HG03097 (cell line): ENCODE results near the gene NR1H2.

Source experiments
- ATAC-seq: cut with Tn5 transposase; IDR thresholded peaks from one replicate; pipeline ENCODE4 v1.9.1; 2021; ENCODE audit not compliant: unreplicated experiment, low FRiP score

Gene NR1H2

DNA sequence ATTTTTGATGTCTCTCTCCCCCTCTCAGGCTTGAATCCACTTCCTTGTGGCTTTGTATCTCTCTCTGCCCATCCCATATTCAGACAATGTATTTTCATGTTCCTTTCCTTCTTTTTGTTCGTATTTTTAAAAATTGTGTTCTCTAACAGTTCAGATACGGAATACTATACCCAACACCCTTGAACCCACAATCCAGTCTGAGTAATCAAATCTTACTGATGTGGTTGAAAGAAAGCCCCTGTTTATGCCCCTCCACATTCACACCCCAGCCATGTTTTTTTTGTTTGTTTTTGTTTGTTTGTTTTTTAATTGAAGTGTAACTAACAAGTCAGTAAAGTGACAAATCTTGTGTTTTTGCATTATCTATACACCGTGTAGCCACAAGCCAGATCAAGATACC is 43.9 kb downstream of the NR1H2 start:
- no peak for ATAC-seq

GRCh38 chr19:50420808-50421207 is 44.6 kb downstream of the NR1H2 start:
- ATAC-seq, result no peak

GRCh38 chr19:50422397-50423278 is 46.4 kb downstream of the NR1H2 start:
- ATAC-seq, result no peak

GRCh38 chr19:50423279-50424113 is 47.2 kb downstream of the NR1H2 start:
- no peak for ATAC-seq

GRCh38 chr19:50425581-50425980 is 49.3 kb downstream of the NR1H2 start:
- ATAC-seq, result no peak

- ATAC-seq, result no peak
These were observed 51.2 kb downstream of the NR1H2 start for GRCh38 chr19:50427318-50427925.

DNA sequence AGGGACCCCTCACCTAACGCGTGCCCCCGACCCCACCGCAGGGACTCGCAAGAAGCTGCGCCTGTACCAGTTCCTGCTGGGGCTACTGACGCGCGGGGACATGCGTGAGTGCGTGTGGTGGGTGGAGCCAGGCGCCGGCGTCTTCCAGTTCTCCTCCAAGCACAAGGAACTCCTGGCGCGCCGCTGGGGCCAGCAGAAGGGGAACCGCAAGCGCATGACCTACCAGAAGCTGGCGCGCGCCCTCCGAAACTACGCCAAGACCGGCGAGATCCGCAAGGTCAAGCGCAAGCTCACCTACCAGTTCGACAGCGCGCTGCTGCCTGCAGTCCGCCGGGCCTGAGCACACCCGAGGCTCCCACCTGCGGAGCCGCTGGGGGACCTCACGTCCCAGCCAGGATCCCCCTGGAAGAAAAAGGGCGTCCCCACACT is 51.8 kb downstream of the NR1H2 start:
- ATAC-seq, result no peak

DNA sequence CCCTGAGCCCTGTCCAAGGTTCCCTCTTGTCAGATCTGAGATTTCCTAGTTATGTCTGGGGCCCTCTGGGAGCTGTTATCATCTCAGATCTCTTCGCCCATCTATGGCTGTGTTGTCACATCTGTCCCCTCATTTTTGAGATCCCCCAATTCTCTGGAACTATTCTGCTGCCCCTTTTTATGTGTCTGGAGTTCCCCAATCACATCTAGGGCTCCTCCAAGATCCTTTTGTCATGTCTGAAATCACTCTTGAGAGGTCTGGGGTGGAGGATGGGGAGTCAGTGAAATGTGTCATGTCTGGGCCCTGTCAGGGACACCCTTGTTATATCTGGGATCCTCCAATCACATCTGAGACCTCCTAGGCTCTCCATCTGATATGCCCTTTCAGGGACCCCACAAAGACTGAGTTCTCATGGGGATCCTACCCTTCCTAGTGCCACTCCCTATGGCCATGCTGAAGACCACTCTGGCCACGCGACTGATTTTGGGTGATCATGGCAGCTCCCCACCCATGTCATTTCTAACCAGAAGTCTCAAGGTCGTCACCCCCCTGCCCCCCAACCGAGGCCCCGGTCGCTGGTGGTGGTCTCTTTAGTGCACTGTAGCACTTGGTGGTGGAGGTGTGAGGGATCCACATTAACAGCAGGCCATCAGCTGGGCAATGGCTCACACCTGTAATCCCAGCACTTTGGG is 52.7 kb downstream of the NR1H2 start:
- ATAC-seq, result no peak

DNA sequence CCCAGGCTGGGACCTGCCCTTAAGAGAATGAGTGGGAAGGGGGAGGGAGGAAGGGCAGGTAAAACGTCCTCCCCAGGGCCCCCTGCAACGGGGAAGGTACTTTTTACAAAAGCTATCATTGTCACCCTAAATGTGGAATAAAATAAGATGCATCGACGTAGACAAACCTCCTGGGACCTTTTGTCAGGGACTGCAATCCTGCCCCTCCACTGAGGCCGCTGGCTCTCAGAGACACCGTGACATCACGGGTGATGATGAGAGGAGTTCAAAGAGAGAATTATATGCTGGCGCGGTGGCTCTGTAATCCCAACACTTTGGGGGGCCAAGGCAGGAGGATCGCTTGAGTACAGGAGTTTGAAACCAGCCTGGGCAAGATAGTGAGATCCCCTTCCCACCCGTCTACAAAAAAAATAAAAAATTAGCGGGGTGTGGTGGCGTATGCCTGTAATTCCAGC is 54.7 kb downstream of the NR1H2 start:
- no peak for ATAC-seq

- ATAC-seq, result peak; percentile 56
These were observed 55.3 kb downstream of the NR1H2 start for GRCh38 chr19:50431343-50432220.

DNA sequence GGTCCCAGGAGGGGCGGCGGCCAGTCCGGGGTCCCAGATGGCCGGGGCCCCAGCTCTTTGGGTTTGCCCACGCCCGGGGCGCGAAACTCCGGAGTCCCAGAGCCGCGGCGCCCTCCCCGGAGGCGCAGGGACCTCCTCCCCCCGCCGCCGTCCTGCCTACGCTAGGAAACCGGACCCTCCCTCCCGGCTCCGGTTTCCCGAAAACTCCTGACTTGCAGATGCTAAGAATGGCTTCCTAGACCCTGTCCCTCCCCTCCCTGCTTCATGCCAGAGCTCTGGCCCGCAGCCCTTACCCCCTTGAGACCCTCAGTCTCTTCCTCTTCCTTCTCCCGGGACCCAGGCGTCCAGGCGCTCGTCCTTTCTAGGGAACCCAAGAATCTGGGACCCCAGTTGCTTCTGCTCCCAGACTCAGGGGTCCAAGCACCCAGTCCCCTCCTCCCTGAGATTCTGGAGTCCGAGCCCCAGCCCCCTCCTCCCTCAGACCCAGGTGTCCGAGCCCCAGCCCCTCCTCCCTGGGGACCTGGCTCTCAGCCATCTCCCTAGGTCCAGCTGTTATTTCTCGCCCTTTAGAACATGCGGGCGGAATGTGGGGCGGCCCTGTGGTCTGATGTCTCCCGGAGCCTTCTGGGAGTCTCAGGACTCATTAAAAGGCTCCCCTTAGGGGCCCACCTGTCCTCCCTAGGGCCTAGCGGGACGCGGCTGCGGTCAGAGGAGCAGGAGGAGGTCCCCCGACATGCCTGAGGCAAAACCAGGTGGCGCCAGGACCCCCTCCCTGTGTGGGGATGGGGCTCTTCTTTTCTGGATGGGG is 56.2 kb downstream of the NR1H2 start, which contains the start of gene MYBPC2:
MYBPC2 (plus strand) TSS at position 672 of the 808 bp plus-strand sequence; CDS start at position 734, 62 bp downstream.
- no peak for ATAC-seq
